Left lung (tissue), 10 donors: Measurements from ENCODE around the gene ERAS. TPM values are rescaled to one million over a fixed set of nuclear protein-coding genes. Genes with fewer than 3 reads are reported as not detected.
A peak's percentile ranks its signal among the peaks of the same experiment; 100 is the strongest.

Experiments used
- ATAC-seq: fragments of 200-7000 bp; cut with Tn5 transposase; one replicate; pipeline ENCODE4 v1.9.1; 2020; ENCODE audit warnings: moderate library complexity
- DNase-seq, 4 donors: peaks; one replicate each; pipeline ENCODE4 v3.0.0-alpha.2; 2013 to 2020
- H3K27ac ChIP-seq, 2 donors: fragments of 200-600 bp; sonication (generic) in 1 of 2; one replicate each; pipeline versions ENCODE4 v1.5.0 to v1.8.0; 2020 to 2021
- H3K27me3 ChIP-seq, 2 donors: fragments of 200-600 bp; sonication (generic) in 1 of 2; one replicate each; pipeline versions ENCODE4 v1.5.0 to v1.8.0; 2020 to 2021
- H3K36me3 ChIP-seq, 2 donors: fragments of 200-600 bp; sonication (generic) in 1 of 2; one replicate each; pipeline versions ENCODE4 v1.5.0 to v1.8.0; 2020 to 2021
- H3K4me1 ChIP-seq, 2 donors: fragments of 200-600 bp; one replicate each; pipeline ENCODE4 v1.8.0; 2021
- H3K4me3 ChIP-seq, 2 donors: fragments of 200-600 bp; sonication (generic) in 1 of 2; one replicate each; pipeline versions ENCODE4 v1.5.0 to v1.8.0; 2020 to 2021; ENCODE audit warnings: mild to moderate bottlenecking in 1 of 2
- H3K9me3 ChIP-seq, 2 donors: fragments of 200-600 bp; sonication (generic) in 1 of 2; one replicate each; pipeline versions ENCODE4 v1.5.0 to v1.8.0; 2020 to 2021
- intact Hi-C, 2 donors: fragments of 100-400 bp; cut with DNase I; formaldehyde crosslinking; loops; one replicate each; pipeline versions ENCODE4 v1.11.2 to v1.14.2; 2022
- polyA plus RNA-seq, 6 donors: library from polyadenylated mRNA; unstranded; fragments of 120-200 nt; gene quantifications; one replicate each; pipeline ENCODE4 v1.2.1, GENCODE V29; 2013; ENCODE audit not compliant: insufficient read length in 6 of 6
- total RNA-seq, 2 donors: library from RNA; stranded (reverse); fragmentation: NEBNext Ultra II Directional; extraction: Animal tissue kit (Norgen Biotek cat#: 25700); gene quantifications; one replicate each; pipeline ENCODE4 v1.2.1, GENCODE V29; 2021
- TF ChIP-seq, protein P1 (sequence below), 2 donors: fragments of 200-600 bp; sonication (generic) in 1 of 2; IDR thresholded peaks; one replicate each; pipeline versions ENCODE4 v1.5.0 to v1.8.0; 2021; ENCODE audit warnings: antibody characterized with exemption in 2 of 2
- donor health status: DM: no; HTN: yes; CAD: no.
- donor health status: DM: no; HTN: no; CAD: no.

ERAS gene
- total and polyA plus RNA-seq, 8 donors: 0.14 to 0.52 (median 0.26) TPM; not detected in 3

- peak overlapping the region in 1 of 2 donors; percentile 7 for H3K27ac ChIP-seq
- no peak overlapping the region for H3K4me3 ChIP-seq
- intact Hi-C loops: no loop called here
- no peaks in the 10 kb centered on the region for H3K4me1 ChIP-seq
- TF ChIP-seq, protein P1, sequence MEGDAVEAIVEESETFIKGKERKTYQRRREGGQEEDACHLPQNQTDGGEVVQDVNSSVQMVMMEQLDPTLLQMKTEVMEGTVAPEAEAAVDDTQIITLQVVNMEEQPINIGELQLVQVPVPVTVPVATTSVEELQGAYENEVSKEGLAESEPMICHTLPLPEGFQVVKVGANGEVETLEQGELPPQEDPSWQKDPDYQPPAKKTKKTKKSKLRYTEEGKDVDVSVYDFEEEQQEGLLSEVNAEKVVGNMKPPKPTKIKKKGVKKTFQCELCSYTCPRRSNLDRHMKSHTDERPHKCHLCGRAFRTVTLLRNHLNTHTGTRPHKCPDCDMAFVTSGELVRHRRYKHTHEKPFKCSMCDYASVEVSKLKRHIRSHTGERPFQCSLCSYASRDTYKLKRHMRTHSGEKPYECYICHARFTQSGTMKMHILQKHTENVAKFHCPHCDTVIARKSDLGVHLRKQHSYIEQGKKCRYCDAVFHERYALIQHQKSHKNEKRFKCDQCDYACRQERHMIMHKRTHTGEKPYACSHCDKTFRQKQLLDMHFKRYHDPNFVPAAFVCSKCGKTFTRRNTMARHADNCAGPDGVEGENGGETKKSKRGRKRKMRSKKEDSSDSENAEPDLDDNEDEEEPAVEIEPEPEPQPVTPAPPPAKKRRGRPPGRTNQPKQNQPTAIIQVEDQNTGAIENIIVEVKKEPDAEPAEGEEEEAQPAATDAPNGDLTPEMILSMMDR (IDR thresholded peaks at IDR 0.05): no peak
- H3K9me3 ChIP-seq: no peaks in the 10 kb centered on the region
- ATAC-seq: peak; percentile 94
- no peaks in the 10 kb centered on the region for H3K27me3 ChIP-seq
- no peaks in the 10 kb centered on the region for H3K36me3 ChIP-seq
- DNase-seq: peak in 1 of 4 donors; percentile 56
Observed at GRCh38 chrX:48794911-48795515, 31.3 kb upstream of the ERAS start.

DNA sequence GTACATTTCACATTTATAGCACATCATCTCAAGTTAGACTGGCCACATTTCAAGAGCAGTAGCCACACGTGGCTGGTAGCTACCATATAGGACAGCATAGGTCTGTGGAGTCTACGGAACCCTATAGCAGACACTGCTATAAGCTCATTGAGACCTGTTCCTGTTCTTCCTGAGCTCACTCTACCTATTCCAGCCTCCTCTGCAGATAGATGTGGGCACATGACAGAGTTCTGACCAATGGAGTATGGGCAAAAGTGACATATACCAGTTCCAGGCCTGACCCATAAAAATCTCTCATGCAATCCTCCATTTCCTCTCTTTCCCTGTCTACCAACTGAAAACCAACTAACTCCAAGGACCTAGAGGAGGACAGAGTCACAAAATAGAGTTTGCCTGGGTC, 28.0 kb upstream of the ERAS start:
- no peak overlapping the region for H3K4me3 ChIP-seq
- ATAC-seq: no peak
- TF ChIP-seq, protein P1 (IDR thresholded peaks at IDR 0.05): no peak
- H3K27ac ChIP-seq: no peak overlapping the region
- intact Hi-C loops: no loop called here
- no peaks in the 10 kb centered on the region for H3K4me1 ChIP-seq
- no peak for DNase-seq
- no peaks in the 10 kb centered on the region for H3K27me3 ChIP-seq
- H3K9me3 ChIP-seq: no peaks in the 10 kb centered on the region
- no peaks in the 10 kb centered on the region for H3K36me3 ChIP-seq

- TF ChIP-seq, protein P1 (IDR thresholded peaks at IDR 0.05): no peak
- DNase-seq (no peak), ATAC-seq (no peak)
- H3K9me3 ChIP-seq: no peaks in the 10 kb centered on the region
- H3K36me3 ChIP-seq: peaks cover 0 to 7% of the 10 kb centered on the region in 2 donors
- H3K27ac ChIP-seq: peak overlapping the region; percentile 89 to 95
- H3K4me3 ChIP-seq: peak overlapping the region; percentile 44 to 52
- H3K4me1 ChIP-seq: no peaks in the 10 kb centered on the region
- intact Hi-C loops: no loop called here
- no peaks in the 10 kb centered on the region for H3K27me3 ChIP-seq
Observed at GRCh38 chrX:48800574-48801279, 25.6 kb upstream of the ERAS start.

DNA sequence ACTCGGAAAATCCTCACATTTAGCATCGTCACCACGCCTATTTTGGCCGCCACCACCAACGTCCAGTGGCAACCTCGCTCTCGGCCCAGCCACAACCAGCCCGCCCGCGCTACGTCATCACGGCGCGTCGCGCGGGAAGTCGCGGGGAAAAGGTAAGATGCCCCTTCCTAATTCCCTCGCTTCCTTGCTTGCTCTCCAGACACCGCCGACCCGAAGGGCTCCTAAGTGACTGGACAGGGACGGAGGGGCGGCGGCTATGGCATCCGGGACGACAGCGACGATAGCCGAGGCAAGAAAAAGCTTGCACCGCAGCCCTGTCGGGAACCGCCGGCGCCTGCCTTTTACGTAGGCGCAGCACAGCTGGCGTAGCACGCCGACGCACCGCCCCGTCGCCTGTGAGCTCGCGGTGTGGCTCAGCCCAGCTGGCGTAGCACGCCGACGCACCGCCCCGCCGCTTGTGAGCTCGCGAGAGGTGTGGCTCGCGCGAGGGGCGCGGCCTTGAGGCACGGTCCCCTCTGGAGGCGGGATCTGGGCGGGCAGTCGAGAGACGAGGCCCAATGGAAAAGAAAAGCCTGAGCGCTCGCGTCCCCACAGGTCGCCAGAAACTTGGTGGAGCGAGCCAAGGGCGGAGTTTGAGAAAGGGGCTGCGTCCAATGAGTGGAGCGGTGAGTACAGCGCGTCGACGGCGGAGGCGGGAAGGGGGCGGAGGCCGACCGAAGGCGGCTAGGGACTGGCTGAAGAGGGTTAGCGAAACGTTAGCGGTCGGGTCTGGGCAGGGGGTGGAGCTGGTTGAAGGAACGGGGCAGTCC, 24.8 kb upstream of the ERAS start, which contains the start of gene HDAC6:
Gene HDAC6 (plus strand): TSS at position 788 of the 809 bp plus-strand sequence. CDS start 626 bp downstream, outside the sequence.
- H3K27me3 ChIP-seq: no peaks in the 10 kb centered on the region
- peak within 1 kb of the TSS; percentile 44 to 52 for H3K4me3 ChIP-seq
- DNase-seq: peak; percentile 95 to 99 (median 96)
- no peaks in the 10 kb centered on the region for H3K4me1 ChIP-seq
- intact Hi-C loops: no loop called here
- ATAC-seq: peak; percentile 94
- H3K36me3 ChIP-seq: peaks cover 0 to 7% of the 10 kb centered on the region in 2 donors
- no peaks in the 10 kb centered on the region for H3K9me3 ChIP-seq
- H3K27ac ChIP-seq: peak within 1 kb of the TSS; percentile 89 to 95
- TF ChIP-seq, protein P1 (IDR thresholded peaks at IDR 0.05): peak in 1 of 2 donors; percentile 20
